ENCODE results near the gene STOML1. TPM values are rescaled to one million over a fixed set of nuclear protein-coding genes. Genes with fewer than 3 reads are reported as not detected.
"Not testable (repeated sequence)": the region's sequence is repeated elsewhere in the genome, so short reads cannot be mapped to it uniquely, and the experiment has no call there.

Gene STOML1
- total and polyA plus RNA-seq, 10 donors, result 8.2 to 15.2 (median 10.0) TPM

DNA sequence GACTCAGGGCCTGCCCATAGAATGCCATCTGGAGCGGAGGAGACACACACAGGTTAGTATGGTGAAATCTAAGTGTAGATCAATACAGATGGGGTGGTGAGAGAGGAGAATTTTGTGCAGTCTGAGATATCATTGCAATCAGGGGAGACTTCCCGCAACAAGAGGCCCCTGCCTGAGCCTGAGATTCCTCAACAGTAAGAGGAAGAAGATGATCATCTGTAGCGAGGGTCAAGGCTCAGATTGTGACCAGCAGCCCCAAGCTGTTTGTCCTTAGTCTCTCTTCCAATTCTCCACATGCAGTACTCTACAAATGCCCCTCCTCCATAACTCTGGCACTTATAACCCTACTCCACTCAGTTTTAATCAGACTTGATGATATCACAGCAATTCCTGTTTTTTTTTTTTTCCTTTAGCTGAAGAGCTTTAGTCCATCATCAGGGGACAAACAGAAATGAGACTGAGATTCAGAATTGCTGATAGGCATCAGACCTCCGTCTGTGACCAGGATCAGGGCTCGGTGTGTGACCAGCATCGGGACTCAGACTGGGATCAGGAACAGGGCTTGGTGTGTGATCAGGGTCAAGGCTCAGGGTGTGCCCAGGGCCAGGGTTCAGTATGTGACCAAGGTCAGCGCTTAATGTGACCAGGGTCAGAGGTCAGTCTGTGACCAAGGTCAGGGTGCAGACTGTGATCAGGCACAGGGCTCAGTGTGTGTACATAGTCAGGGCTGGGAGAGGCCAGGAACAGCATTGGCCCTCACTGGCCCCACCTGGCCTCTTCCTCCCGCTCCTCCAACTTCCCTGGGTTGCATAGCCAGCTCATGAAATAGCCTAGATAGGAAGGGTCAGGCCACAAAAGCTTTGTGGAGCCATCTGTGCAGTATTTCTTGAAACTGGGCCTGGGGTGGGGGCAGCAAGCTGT lies 51.8 kb downstream of the STOML1 start:
- Histone ChIP-seq H3K4me1 (peaks cover 3 to 68% (median 44%) of the 10 kb centered on the region in 6 donors), H3K27me3 (replicated peaks in 1 of 7) (no peaks in the 10 kb centered on the region), H3K9me3 (no peaks in the 10 kb centered on the region), H3K27ac (peak overlapping the region in 6 of 8 donors; percentile 7 to 68 (median 48)), H3K36me3 (no peaks in the 10 kb centered on the region), H3K4me3 (no peak overlapping the region)
- intact Hi-C loops (cut with DNase I; ENCODE audit: low total_unique reads), result no loop called here
- peak; percentile 66 for DNase-seq
- TF ChIP-seq POLR2AphosphoS5 (IDR thresholded peaks at IDR 0.05), result peak in 1 of 3 donors; percentile 43
- TF ChIP-seq, protein P1, sequence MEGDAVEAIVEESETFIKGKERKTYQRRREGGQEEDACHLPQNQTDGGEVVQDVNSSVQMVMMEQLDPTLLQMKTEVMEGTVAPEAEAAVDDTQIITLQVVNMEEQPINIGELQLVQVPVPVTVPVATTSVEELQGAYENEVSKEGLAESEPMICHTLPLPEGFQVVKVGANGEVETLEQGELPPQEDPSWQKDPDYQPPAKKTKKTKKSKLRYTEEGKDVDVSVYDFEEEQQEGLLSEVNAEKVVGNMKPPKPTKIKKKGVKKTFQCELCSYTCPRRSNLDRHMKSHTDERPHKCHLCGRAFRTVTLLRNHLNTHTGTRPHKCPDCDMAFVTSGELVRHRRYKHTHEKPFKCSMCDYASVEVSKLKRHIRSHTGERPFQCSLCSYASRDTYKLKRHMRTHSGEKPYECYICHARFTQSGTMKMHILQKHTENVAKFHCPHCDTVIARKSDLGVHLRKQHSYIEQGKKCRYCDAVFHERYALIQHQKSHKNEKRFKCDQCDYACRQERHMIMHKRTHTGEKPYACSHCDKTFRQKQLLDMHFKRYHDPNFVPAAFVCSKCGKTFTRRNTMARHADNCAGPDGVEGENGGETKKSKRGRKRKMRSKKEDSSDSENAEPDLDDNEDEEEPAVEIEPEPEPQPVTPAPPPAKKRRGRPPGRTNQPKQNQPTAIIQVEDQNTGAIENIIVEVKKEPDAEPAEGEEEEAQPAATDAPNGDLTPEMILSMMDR (IDR thresholded peaks at IDR 0.05 in 8 of 11, conservative IDR thresholded peaks at IDR 0.05 in 3 of 11), result no peak
- WGBS, 5 donors, result 66 to 73% (median 71%) methylated on average over 7 to 8 of the region's 8 CpGs

DNA sequence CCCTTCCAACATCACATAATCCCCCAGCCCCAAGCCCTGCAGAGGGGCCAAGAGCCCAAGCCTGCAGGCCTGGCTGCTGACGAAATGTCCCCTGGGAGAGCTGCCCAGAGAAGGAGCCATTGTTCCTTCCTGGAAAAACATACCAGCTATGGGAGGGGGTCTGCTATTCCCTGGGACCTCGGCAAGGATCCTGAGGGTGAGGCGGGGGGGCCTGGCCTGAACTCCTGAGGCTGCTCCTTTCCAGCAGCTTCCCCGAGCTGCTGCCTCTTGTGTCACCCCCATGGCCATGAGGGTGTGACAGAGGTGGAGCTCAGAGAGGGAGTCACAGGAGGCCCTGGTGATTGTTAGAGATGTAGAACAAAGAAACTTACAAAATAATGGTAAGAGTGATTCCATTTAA lies 53.0 kb downstream of the STOML1 start:
- peak; percentile 51 for DNase-seq
- Histone ChIP-seq H3K4me1 (peaks cover 3 to 71% (median 42%) of the 10 kb centered on the region in 6 donors), H3K36me3 (no peaks in the 10 kb centered on the region), H3K4me3 (no peak overlapping the region), H3K27me3 (replicated peaks in 1 of 7) (no peaks in the 10 kb centered on the region), H3K9me3 (no peaks in the 10 kb centered on the region), H3K27ac (no peak overlapping the region)
- intact Hi-C loops (cut with DNase I; ENCODE audit: low total_unique reads), result no loop called here
- no peak for TF ChIP-seq POLR2A (IDR thresholded peaks at IDR 0.05)
- TF ChIP-seq, protein P1 (IDR thresholded peaks at IDR 0.05 in 8 of 11, conservative IDR thresholded peaks at IDR 0.05 in 3 of 11), result no peak
- no peak for TF ChIP-seq POLR2AphosphoS5 (IDR thresholded peaks at IDR 0.05)
- WGBS, 5 donors, result 81 to 89% (median 85%) methylated on average over 4 of the region's 4 CpGs

DNA sequence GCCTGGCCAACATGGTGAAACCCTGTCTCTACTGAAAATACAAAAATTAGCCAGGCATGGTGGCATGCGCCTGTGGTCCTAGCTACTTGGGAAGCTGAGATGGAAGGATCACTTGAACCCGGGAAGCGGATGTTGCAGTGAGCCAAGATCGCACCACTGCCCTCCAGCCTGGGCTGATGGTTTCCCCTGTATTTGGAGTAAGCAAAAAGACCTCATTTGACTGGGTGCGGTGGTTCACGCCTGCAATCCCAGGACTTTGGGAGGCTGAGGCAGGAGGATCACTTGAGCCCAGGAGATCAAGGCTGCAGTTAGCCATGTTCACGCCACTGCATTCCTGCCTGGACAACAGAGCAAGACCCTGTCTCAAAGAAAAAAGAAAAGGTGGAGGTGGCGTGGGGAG lies 53.6 kb downstream of the STOML1 start:
- H3K27me3 ChIP-seq (replicated peaks in 1 of 7); H3K9me3 ChIP-seq; H3K27ac ChIP-seq; H3K36me3 ChIP-seq; intact Hi-C loops (cut with DNase I; ENCODE audit: low total_unique reads); H3K4me3 ChIP-seq: not testable (repeated sequence)
- H3K4me1 ChIP-seq, result peaks cover 3 to 67% (median 41%) of the 10 kb centered on the region in 6 donors
- DNase-seq, result peak; percentile 41
- 94 to 99% (median 96%) methylated on average over 8 of the region's 8 CpGs for WGBS, 5 donors

DNA sequence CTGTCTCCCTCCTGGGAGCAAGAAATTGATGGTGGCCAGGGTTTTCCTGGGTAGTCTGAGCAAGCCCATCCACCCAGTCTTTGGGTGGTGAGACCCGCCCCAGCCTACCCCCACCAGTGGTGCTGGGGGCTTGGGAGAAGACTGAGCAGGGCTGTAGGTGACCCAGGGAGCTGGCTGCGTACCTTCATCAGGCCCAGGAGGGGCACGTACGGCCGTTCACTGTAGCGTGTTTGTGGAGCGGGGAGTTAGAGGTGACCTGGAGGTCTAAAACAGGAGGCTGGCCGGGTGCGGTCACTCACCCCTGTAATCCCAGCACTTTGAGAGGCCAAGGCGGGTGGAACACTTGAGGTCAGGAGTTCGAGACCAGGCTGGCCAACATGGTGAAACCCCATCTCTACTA lies 54.4 kb downstream of the STOML1 start:
- Histone ChIP-seq H3K9me3 (no peaks in the 10 kb centered on the region), H3K27ac (no peak overlapping the region), H3K27me3 (replicated peaks in 1 of 7) (peaks cover 0 to 4% (median 0%) of the 10 kb centered on the region in 7 donors), H3K4me3 (no peak overlapping the region), H3K4me1 (peaks cover 3 to 61% (median 37%) of the 10 kb centered on the region in 6 donors), H3K36me3 (no peaks in the 10 kb centered on the region)
- no peak for TF ChIP-seq POLR2A (IDR thresholded peaks at IDR 0.05)
- TF ChIP-seq, protein P1 (IDR thresholded peaks at IDR 0.05 in 8 of 11, conservative IDR thresholded peaks at IDR 0.05 in 3 of 11), result no peak
- no peak for TF ChIP-seq POLR2AphosphoS5 (IDR thresholded peaks at IDR 0.05)
- intact Hi-C loops (cut with DNase I; ENCODE audit: low total_unique reads), result no loop called here
- 93 to 99% (median 95%) methylated on average over 8 to 11 of the region's 11 CpGs for WGBS, 5 donors
- DNase-seq, result peak; percentile 48

Measured in spleen (tissue), 11 donors.